Glomerular visceral epithelial cell (primary cell): Measurements from ENCODE around the gene RHBDD1.

ENCODE experiments used
- DNase-seq: peaks from one replicate; pipeline ENCODE4 v3.0.0-alpha.2; 2016; ENCODE audit errors: extremely low spot score

Gene RHBDD1

DNA sequence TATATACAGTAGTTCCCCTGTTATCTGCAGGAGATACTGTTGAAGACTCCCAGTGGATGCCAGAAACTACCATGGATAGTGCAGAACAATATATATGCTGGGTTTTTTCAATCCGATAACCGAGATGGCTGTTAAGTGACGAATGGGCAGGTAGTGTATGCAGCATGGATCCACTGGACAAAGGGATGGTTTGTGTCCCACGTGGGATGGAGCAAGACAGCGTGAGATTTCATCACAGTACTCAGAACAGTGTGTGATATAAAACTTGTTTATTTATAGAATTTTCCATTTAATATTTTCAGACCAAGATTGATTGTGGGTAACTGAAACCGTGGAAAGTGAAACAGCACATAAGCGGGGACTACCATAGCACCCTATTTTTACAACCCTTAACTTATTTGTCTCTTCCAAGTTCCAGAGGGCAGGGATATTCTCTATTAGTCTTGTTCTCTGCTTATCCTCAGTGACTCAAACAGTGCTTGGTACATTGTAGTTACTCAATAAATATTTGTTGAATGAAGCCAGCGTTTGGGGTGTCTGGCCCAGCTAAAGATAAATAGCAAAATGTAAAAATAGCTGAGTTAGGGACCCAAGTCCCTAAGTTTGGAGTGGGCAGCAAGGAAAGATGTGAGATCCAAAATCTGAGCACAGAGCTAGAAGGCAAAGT, 50.0 kb downstream of the RHBDD1 start:
- DNase-seq: no peak

DNA sequence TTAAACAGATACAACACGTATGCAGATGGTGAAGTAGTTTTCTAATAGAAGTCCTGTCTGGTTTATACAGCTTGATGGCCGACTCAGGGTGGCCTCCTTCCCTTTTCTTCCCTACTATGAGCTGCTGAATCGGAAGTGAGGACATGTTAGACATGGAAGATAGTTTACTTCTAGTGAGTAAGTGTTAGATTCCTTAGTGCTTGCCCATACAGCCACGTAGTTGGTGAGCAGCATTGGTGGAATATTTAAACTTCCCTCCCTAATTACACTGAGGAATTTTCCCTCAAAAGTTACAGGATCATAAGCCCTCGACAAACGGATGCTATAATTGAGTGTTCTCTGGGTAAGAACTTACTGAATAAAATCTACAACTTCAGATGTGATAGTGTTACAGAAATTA, 52.1 kb downstream of the RHBDD1 start:
- peak; percentile 42 for DNase-seq

DNA sequence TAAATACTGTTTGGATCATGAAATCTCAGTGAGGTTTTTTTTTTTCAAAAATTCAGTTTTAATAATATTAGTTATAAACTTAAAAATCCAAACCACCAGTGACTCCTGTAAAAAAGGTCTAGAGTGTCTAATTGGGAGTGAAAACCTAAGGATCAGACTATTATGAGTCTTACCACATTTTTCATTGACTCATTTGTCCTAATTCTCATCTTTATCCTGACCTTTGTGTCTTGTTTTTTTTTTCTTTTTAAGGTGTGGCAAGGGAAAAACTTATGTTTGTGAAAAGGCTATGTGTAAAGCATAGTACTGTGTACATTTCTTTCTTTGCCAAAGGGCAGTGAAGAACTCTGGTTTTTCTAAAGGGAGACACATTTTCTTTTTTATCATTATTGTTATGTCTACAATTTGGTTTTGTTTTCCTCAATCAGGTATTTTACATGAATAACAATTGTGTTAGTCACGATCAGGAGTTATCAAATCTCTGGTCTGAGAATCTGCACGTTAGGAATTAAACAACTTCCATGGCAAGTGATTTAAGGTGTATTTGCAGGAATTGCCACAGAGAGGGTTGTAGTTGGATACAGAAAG, 52.6 kb downstream of the RHBDD1 start:
- DNase-seq: no peak

DNA sequence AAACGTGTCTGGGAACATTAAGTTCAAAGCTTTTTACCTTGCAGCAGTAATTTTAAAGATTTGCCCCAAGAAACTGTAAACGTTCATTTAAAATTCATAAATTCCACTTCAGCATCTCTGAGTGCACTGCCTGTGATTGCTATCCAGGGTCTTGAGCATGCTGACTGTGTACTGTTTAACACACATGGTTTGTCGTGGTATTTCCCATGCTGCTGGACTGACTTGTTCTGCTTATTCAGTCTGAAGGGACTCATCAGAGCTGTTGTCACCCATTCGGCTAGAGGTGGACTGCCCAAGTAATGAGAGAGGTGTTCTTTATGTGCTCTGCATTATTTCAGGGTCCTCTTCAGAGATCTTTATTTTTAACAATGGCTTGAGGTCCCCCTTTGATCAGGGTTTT, 53.1 kb downstream of the RHBDD1 start:
- DNase-seq: peak; percentile 16

GRCh38 chr2:226890286-226890685, 54.4 kb downstream of the RHBDD1 start:
- no peak for DNase-seq

DNA sequence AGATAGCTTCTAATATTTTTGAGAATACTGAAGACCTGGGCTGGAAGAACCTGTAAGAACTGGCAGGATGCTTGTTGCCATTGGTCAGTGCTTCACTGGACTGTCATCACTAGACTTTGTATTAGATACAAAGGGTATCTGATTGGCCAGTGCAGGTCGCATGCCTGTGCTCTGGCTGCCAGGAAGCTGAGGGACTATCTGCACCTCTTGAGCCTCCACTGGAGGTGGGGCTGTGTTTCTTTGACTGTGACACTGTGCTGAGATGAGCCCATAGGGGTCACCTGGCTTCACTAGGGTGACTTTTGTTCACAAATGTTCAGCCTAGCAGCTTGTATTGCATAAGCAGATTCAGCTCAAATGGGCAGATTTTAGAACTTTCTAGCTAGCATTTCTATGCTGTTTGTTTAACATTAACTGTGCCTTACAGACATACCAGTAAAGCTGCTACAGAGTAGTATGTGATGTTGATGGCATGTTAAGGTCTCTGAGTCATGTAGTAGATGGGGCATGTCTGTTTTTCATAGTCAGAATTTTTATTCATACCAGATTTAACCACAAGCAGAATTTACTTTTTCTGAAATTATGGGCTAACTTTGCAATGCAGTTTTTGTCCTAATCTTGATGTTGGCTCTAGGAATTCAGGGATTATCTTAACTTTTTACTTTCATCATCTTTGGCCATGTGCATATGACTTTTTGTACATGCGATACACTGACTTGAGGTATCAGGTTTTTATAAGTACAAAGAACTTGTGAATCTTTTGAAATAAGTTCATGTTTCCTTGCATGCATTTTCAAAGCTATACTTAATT, 56.1 kb downstream of the RHBDD1 start:
- peak; percentile 48 for DNase-seq

DNA sequence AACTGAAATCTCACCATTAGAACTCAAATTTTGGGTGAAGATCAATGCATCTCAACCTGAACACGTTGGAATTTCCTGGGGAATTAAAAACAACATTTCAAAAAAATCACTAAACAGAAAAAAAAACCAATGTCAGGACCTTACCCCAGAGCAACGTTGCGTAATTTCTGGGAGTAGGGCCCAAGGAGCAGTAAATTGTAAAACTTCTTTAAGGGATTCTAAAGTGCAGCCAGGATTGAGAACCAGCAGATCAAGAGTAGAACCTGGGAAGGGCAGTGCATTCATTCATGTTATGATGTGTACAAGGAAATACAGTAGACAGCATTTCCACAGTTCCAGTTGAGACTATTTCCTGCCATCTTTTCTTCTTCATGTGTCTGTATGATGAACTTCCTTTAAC, 56.9 kb downstream of the RHBDD1 start:
- DNase-seq: no peak

GRCh38 chr2:226893216-226893615, 57.4 kb downstream of the RHBDD1 start:
- no peak for DNase-seq

DNA sequence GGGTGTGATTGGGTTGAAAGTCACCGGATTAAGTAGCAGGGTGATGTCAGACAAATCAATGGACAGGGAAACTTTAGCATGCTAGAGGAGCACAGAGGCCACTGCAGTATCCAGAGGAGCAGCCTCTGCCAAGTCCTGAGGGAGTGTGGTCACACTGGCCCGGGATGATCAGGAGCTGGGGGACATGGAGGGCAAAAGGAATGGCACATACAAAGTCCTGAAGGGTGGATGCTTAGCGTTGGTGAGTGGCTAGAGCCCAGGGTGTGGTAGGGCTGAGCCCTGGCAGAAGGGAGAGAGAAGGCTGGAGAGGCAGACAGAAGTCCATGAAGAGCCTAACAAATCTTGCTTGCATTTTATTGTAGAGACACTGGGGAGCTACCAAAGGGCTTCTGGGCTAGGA, 58.9 kb downstream of the RHBDD1 start:
- DNase-seq: no peak

- no peak for DNase-seq
Observed at GRCh38 chr2:226895579-226895978, 59.7 kb downstream of the RHBDD1 start.

- DNase-seq: no peak
Observed at GRCh38 chr2:226898121-226898520, 62.3 kb downstream of the RHBDD1 start.

GRCh38 chr2:226898897-226899296, 63.0 kb downstream of the RHBDD1 start:
- no peak for DNase-seq

- DNase-seq: no peak
Observed at GRCh38 chr2:226902041-226902966, 66.5 kb downstream of the RHBDD1 start.

DNA sequence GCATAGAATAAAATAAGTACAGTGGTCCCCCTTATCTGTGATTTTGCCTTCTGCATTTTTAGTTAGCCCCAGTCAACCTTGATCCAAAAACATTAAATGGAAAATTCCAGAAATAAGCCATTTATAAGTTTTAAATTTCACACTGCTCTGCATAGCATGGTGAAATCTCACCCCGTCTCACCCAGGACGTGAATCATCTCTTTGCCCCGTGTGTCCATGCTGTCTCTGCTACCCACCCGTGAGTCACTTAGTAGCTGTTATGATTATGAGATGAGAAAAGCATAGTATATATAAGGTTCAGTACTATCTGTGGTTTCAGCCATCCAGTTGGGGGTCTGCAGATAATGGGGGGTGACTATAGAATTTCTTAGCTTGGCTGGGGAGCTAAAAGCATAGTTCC, 67.3 kb downstream of the RHBDD1 start:
- DNase-seq: peak; percentile 70

GRCh38 chr2:226904592-226904991, 68.7 kb downstream of the RHBDD1 start:
- no peak for DNase-seq

GRCh38 chr2:226905718-226906117, 69.9 kb downstream of the RHBDD1 start:
- no peak for DNase-seq

DNA sequence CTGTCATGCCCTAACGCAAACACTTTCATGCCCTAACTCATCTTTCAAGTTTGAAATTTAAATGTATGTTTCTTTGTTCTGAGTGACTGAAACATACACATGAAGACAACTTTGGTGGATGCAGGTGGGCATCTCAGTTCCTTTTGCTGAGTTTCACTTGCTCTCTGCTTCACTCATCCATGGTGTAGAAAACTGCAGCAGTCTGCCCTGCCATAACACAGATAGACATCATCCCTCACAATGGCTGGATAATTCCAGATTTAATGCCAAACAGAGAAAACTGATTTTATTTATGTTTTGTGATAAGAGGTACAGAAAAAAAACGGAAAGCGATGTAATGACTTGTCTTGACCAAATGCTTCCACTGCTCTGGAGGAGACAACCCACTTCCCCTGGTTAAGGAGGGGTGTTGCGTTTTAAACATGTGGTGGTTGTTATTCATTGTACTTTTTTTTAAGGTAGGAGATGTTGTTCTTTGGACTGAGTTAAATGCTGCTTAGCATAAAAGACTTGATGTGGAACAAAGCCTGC, 70.4 kb downstream of the RHBDD1 start:
- DNase-seq: no peak

DNA sequence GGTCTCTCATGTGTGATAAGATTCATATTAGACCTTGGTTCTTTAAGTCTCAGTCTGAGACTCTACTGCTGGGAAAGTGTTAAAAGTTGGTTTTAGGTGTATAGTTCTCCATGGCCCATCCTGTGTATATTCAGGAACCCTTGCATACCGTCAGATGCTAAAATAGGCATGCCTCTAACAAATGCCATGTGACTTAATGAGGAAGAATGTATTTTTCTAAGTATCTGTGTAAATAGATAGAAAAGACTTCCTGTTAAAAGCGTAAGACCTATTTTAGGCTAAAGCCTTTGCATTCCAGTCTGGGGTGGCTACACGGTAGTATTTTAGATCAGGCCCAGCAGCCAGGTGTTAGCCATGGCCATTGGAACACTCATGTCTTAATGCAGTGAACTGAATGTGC, 73.3 kb downstream of the RHBDD1 start:
- DNase-seq: no peak

GRCh38 chr2:226909836-226910235, 74.0 kb downstream of the RHBDD1 start:
- no peak for DNase-seq

DNA sequence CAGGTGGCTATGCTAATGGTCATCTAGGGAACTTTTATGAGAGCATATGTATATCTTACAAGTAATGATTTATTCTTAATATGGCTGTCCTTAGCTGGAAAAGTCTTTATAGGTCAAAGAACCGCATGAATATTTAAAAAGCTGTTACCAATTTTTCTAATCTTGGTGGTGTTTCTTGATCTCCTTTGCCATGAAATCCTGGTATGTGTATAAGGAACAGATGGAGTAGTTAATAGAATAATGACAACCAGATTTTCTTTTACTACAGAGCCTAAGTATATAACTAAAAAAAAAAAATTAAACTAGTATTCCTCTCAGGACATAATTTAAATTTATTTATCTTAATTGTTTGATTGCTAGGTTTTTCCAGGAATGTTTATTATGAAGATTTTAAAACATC, 74.5 kb downstream of the RHBDD1 start:
- DNase-seq: no peak

DNA sequence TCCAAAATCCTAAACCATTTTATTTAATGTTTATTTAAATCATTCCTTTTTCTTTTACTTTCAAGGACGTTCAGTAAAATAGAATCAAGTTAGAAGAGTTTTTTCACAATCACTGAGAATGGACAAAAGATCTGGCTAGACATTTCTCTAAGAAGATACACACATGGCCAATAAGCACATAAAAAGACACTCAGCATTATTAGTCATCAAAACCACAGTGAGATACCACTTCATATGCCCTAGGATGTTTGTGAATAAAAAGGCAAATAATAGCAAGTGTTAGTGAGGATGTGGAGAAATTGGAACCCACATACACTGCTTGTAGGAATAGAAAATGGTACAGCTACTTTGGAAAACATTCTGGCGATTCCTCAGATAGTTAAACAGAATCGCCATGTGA, 76.1 kb downstream of the RHBDD1 start:
- no peak for DNase-seq

DNA sequence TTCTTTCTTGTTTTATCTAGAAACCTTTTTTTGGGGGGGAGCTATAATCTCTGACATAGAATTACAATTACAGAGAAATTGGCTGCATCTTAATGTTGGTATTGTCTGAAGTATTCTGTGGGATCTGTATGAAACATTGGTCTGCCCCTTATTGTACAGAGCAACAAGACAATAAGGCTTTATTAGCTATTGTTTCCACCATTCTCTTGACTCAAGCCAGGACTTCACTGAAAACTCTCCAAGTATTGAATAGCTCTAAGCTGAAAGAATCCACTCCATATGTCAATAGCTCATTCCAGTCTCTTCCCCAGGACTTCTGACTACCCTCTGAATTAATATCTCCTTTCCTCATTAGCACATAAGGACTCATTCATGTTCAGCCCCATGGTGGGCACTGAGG, 77.8 kb downstream of the RHBDD1 start:
- DNase-seq: no peak
